Measurements from ENCODE around the gene ANKRD23.

ANKRD23 gene

DNA sequence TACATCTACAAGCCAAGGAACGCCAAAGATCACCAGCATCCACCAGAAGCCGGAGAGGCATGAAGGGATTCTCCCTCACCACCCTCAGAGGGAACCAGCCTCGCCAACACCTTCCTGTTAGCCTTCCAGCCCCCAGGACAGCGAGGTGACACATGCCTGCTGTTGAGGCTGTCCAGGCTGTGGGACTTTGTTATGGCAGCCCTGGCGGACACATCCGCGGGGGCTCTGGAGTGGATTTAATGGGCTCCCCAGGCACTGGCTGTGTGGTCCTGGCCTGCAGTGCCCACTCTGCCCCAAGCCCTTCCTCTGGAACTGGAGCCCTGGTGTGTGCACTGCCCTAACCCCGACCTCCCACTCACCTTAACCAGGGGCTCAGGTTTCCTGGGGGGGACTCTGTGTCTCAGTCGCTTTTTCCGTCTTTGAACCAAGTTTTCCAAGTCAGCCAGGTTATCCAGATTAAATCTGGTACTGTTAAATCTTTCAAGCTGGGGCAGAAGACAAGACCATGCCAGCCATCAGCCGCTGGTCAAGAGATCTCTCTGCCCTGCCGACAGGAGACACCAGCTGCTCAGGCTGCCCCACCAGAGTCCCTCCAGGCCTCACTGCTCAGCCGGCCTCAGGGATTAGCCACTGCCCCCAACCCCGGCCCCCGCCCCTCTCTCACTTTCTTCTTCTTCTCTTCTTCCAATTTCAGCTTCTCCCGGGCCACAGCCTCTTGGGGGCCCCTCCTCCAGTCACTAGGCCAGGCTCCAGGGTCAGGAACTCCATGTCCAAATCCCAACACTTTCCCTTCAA is 1.9 kb downstream of the ANKRD23 start:
- DNase-seq (ENCODE audit: low read depth): no peak
- no peak overlapping the region for H3K4me3 ChIP-seq (ENCODE audit: low read depth, low read length)
- TF ChIP-seq, protein P1, sequence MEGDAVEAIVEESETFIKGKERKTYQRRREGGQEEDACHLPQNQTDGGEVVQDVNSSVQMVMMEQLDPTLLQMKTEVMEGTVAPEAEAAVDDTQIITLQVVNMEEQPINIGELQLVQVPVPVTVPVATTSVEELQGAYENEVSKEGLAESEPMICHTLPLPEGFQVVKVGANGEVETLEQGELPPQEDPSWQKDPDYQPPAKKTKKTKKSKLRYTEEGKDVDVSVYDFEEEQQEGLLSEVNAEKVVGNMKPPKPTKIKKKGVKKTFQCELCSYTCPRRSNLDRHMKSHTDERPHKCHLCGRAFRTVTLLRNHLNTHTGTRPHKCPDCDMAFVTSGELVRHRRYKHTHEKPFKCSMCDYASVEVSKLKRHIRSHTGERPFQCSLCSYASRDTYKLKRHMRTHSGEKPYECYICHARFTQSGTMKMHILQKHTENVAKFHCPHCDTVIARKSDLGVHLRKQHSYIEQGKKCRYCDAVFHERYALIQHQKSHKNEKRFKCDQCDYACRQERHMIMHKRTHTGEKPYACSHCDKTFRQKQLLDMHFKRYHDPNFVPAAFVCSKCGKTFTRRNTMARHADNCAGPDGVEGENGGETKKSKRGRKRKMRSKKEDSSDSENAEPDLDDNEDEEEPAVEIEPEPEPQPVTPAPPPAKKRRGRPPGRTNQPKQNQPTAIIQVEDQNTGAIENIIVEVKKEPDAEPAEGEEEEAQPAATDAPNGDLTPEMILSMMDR (IDR thresholded peaks at IDR 0.05; ENCODE audit: low read depth, low read length, missing control alignments): no peak

DNA sequence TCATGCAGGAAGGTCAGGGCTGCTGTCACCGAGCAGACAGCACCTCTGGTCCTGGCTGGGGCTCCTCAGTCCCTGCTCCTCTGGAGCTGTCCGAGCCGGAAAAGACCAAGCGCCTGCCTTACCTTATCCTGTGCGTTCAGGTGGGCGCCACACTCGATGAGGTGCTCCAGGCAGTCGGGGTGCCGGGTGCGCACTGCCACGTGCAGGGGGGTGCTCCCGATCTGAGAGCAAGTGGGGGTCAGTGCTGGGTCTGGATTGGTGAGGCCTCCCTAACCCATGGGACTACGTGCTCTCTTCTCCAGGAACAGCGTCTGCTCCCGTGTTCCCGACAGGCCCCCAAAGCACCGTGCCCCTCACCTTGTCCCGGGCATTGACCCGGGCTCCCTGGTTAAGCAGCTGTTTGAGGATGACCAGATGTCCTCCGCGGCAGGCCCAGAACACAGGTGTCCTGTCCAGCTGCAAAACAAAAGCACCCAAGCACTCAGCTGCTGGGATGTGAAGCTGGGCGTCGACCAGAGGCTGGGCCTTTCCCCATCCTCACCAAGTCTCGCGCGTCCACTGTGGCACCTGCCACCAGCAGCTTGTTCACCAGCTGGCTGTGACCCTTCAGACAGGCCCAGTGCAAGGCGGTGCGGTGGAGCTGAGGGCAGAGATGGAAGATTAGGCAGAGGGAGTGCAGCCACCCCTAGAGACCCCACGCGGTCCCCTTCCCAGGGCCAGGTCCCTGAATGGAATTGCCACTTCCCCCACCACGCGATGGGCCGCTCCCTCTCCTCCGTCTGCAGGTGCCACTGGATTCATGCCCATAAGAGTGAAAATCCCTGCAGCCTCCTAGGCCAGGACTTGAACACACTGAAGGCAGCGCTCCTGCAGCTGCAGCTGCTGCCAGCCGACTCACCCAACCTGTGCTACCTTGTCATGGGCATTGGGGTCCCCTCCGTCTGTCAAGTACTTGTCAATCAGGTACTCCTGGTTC is 3.7 kb downstream of the ANKRD23 start:
- no peak overlapping the region for H3K4me3 ChIP-seq (ENCODE audit: low read depth, low read length)
- DNase-seq (ENCODE audit: low read depth): no peak
- TF ChIP-seq, protein P1 (IDR thresholded peaks at IDR 0.05; ENCODE audit: low read depth, low read length, missing control alignments): no peak

DNA sequence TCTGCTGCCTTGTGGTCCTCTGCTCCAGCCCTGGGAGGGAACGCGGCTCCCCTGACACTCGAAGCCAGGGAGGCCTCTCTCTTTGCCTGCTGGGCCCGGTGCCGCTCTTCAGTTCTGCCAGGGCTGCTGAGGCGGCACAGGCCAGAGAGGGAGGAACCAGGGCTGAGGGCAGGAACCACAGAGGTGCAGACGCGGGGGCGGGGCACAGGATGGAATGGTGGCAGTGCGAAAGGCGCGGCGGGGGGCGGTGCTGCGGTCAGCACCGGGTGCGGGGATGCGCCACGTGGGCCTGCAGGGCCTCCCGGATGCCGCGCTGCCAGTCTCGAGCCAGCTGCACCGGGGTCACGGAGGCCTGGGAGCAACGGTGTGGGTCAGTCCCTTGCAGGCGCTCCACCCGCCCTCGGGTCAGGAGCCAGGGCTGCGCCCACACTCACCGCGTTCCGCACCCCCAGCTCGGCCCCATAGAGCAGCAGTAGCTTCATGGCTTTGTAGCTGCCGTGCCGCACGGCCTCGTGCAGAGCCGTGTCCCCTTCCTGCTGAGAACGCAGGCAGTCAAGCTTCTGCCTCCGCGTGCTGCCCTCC is 4.4 kb downstream of the ANKRD23 start:
- TF ChIP-seq, protein P1 (IDR thresholded peaks at IDR 0.05; ENCODE audit: low read depth, low read length, missing control alignments): no peak
- H3K4me3 ChIP-seq (ENCODE audit: low read depth, low read length): no peak overlapping the region; the same call in 1 of the 2 replicates
- no peak for DNase-seq (ENCODE audit: low read depth)

DNA sequence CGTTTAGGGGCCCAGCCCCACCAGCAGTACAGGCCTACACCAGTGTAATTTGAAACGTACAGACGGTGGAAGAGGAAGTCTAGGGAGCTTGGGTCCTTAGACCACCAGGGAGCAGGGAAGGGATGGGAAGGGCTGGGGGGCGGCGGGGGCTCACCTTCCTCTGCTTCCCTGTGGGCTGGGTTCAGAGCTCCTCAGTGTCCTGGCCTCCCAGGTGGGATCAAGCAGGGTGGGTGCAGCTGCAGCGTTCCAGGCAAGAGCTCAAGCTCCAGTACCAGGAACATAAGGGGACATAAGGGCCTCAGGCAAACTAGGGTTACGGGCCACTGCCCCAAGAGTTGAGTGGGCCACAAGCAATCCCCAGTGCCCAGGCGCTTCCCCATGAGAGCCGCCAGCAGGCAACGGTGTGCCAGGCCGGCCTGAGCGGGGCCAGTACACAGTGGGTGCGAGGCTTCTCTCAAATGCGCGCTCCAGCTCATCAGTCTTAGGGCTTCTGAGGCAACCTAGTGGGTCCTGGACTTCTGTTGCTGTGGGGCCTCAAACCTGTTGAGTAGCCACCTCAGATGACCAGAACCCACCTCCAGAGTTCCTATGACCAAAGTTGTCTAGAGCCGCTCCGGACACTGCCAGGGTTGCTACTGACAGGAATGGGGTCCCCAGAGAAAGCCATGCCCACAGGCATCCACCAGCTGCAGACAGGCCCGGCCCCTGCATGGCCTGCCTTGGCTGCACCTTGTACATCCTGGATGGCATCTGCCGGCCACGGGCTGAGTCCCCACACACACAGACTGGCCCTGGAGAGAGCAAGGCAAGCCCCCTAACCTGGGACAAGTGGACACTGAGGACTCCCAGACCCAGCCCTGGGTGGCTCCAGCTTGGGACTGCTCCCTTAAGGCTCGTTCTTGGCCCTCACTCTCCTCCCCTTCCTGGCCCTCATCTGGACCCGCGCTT is 5.2 kb downstream of the ANKRD23 start:
- no peak overlapping the region for H3K4me3 ChIP-seq (ENCODE audit: low read depth, low read length)

DNA sequence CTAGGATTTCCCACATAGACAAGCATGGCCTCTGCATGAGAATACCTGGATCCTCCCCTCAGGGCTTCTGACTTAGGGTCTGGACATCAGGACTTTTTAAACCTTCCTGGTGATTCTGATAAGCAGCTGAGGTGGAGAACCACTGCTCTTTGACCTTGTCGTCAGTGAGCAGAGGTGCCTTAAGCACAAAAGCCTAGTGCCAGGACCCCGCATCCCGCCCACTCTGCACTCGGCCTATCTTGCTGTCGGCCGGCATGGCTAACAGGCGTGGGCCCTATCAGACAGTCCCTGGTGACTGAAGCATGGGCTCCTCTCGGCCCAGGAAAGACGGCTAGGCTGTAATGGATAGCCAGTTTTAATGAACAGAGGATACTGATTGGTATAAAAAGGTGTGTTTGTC is 6.2 kb downstream of the ANKRD23 start:
- H3K4me3 ChIP-seq (ENCODE audit: low read depth, low read length): no peak overlapping the region
- DNase-seq (ENCODE audit: low read depth): no peak
- TF ChIP-seq, protein P1 (IDR thresholded peaks at IDR 0.05; ENCODE audit: low read depth, low read length, missing control alignments): no peak

More for the DNA sequence above, 5.2 kb downstream of the ANKRD23 start:
- no peak for DNase-seq (ENCODE audit: low read depth)
- TF ChIP-seq, protein P1 (IDR thresholded peaks at IDR 0.05; ENCODE audit: low read depth, low read length, missing control alignments): no peak

DNA sequence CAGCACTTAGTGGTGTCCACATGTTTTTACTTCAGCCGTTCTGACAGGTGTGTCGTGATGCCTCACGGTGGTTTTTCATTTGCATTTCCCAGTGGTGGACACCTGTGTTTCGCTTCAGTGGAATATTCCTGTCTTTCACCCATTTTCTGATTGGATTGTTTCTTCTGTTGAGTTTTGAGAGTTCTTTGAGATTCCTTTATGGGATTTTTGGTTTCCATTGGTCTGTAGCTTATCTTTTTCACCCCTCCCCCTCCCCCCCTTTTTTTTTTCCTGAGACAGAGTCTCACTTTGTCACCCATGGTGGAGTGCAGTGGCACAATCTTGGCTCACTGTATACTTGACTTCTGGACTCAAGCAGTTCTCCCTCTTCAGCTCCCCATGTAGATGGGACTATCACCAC is 8.0 kb downstream of the ANKRD23 start:
- TF ChIP-seq, protein P1 (IDR thresholded peaks at IDR 0.05; ENCODE audit: low read depth, low read length, missing control alignments): no peak
- DNase-seq (ENCODE audit: low read depth): no peak
- H3K4me3 ChIP-seq (ENCODE audit: low read depth, low read length): no peak overlapping the region
